ENCODE results near the gene LYZL1. TPM values are rescaled to one million over a fixed set of nuclear protein-coding genes. Genes with fewer than 3 reads are reported as not detected.

Gene LYZL1
- total and polyA plus RNA-seq, 2 experiments from 2014 or later = not detected

- no peak overlapping the region for H3K27ac ChIP-seq
- H3K79me2 ChIP-seq (ENCODE audit: insufficient read depth) = no peaks in the 10 kb centered on the region
- no peak overlapping the region for H3K4me2 ChIP-seq (ENCODE audit: unreplicated experiment)
- no peaks in the 10 kb centered on the region for H3K4me1 ChIP-seq (ENCODE audit: insufficient read depth)
- no peak for DNase-seq
- no peak overlapping the region for H3K4me3 ChIP-seq
- no peaks in the 10 kb centered on the region for H4K20me1 ChIP-seq (ENCODE audit: insufficient read depth)
- no peak overlapping the region for H2AFZ ChIP-seq
- no peak overlapping the region for H3K9ac ChIP-seq
- in situ Hi-C loops (cut with MboI) = no loop called here
- WGBS, 2 experiments (ENCODE audit: low coverage in 1 of 2, low lambda C conversion rate in 2 of 2, missing lambda C conversion rate in 2 of 2) = 44 to 45% methylated on average over 8 of the region's 8 CpGs
- no peak for TF ChIP-seq EZH2phosphoT487 (IDR thresholded peaks at IDR 0.05; ENCODE audit: insufficient read depth, low read depth)
- no peak for TF ChIP-seq EZH2 (IDR thresholded peaks at IDR 0.05; ENCODE audit: insufficient read depth, poor library complexity, severe bottlenecking)
- peaks cover 32% of the 10 kb centered on the region for H3K27me3 ChIP-seq (replicated peaks; ENCODE audit: insufficient read depth)
- H3F3A ChIP-seq (ENCODE audit: insufficient read depth) = no peaks in the 10 kb centered on the region
- H3K36me3 ChIP-seq (ENCODE audit: low read depth) = no peaks in the 10 kb centered on the region
- H3K9me2 ChIP-seq (ENCODE audit: insufficient read depth) = no peaks in the 10 kb centered on the region
- H3K9me3 ChIP-seq (ENCODE audit: low read depth) = no peaks in the 10 kb centered on the region
Observed at GRCh38 chr10:29263506-29263905, 25.4 kb upstream of the LYZL1 start.

DNA sequence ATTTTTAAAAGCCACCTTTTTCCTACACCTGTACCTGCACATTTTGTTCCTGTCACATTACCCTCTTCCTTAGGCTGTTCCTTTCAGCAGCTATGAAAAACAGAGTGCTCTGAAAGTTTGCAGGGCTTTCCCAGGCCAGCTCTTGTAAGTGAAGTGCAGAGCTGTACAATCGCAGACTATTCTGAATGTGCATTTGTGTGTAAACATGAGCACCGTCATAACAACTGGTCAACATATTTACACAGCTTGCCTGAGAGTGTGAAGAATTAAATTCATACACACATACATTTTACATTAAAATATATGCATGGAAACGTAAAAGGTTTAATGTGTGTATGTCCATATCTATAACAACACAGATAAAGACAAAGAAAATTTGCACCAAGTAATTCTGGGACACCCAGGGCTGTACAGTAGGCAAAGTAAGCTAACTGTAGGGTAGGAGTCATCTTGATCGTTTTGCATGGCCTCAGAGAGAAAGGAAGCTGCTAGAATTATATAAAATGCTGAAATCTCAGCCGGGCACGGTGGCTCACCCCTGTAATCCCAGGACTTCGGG, 23.6 kb upstream of the LYZL1 start:
- Histone ChIP-seq H3K4me1 (ENCODE audit: insufficient read depth) (no peaks in the 10 kb centered on the region), H3K4me2 (ENCODE audit: unreplicated experiment) (no peak overlapping the region), H3K36me3 (ENCODE audit: low read depth) (no peaks in the 10 kb centered on the region), H2AFZ (no peak overlapping the region), H3K27ac (no peak overlapping the region), H3K9ac (no peak overlapping the region), H3K9me3 (ENCODE audit: low read depth) (no peaks in the 10 kb centered on the region), H3K79me2 (ENCODE audit: insufficient read depth) (no peaks in the 10 kb centered on the region), H4K20me1 (ENCODE audit: insufficient read depth) (no peaks in the 10 kb centered on the region), H3K9me2 (ENCODE audit: insufficient read depth) (no peaks in the 10 kb centered on the region), H3K4me3 (no peak overlapping the region), H3K27me3 (replicated peaks; ENCODE audit: insufficient read depth) (peaks cover 23% of the 10 kb centered on the region), H3F3A (ENCODE audit: insufficient read depth) (no peaks in the 10 kb centered on the region)
- 31 to 46% methylated on average over 7 of the region's 7 CpGs for WGBS, 2 experiments (ENCODE audit: low coverage in 1 of 2, low lambda C conversion rate in 2 of 2, missing lambda C conversion rate in 2 of 2)
- no peak for DNase-seq
- in situ Hi-C loops (cut with MboI) = no loop called here
- TF ChIP-seq EZH2phosphoT487 (IDR thresholded peaks at IDR 0.05; ENCODE audit: insufficient read depth, low read depth) (no peak), EZH2 (IDR thresholded peaks at IDR 0.05; ENCODE audit: insufficient read depth, poor library complexity, severe bottlenecking) (no peak)

GRCh38 chr10:29266641-29267040, 22.2 kb upstream of the LYZL1 start:
- H2AFZ ChIP-seq = no peak overlapping the region
- H3K4me2 ChIP-seq (ENCODE audit: unreplicated experiment) = no peak overlapping the region
- H3K36me3 ChIP-seq (ENCODE audit: low read depth) = no peaks in the 10 kb centered on the region
- no peaks in the 10 kb centered on the region for H3K4me1 ChIP-seq (ENCODE audit: insufficient read depth)
- no peak overlapping the region for H3K27ac ChIP-seq
- no peaks in the 10 kb centered on the region for H3K9me3 ChIP-seq (ENCODE audit: low read depth)
- TF ChIP-seq EZH2 (IDR thresholded peaks at IDR 0.05; ENCODE audit: insufficient read depth, poor library complexity, severe bottlenecking) (no peak), EZH2phosphoT487 (IDR thresholded peaks at IDR 0.05; ENCODE audit: insufficient read depth, low read depth) (no peak)
- H3K4me3 ChIP-seq = no peak overlapping the region
- no peaks in the 10 kb centered on the region for H3F3A ChIP-seq (ENCODE audit: insufficient read depth)
- WGBS, 2 experiments (ENCODE audit: low coverage in 1 of 2, low lambda C conversion rate in 2 of 2, missing lambda C conversion rate in 2 of 2) = 1 to 3% methylated on average over 8 of the region's 8 CpGs
- H3K9me2 ChIP-seq (ENCODE audit: insufficient read depth) = no peaks in the 10 kb centered on the region
- H4K20me1 ChIP-seq (ENCODE audit: insufficient read depth) = no peaks in the 10 kb centered on the region
- DNase-seq = peak; percentile 37
- in situ Hi-C loops (cut with MboI) = no loop called here
- no peaks in the 10 kb centered on the region for H3K79me2 ChIP-seq (ENCODE audit: insufficient read depth)
- no peak overlapping the region for H3K9ac ChIP-seq
- peaks cover 19% of the 10 kb centered on the region for H3K27me3 ChIP-seq (replicated peaks; ENCODE audit: insufficient read depth)

DNA sequence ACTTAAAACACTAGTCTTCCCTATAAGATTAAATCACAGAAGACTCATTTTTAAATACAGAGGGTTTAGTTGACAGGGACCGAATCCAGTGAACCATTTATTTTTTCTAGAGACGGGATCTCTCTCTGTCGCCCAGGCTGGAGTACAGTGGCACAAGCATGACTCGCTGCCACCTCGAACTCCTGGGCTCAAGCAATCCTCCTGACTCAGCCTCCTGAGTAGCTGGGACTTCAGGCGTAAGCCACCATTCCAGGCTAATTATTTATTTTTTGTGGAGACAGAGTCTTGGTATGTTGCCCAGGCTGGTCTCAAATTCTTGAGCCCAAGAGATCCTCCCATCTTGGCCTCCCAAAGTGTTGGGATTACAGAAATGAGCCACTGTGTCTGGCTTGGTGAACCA, 20.9 kb upstream of the LYZL1 start:
- H3K27me3 ChIP-seq (replicated peaks; ENCODE audit: insufficient read depth) = peaks cover 5% of the 10 kb centered on the region; the same call in 1 of the 2 replicates
- TF ChIP-seq EZH2 (IDR thresholded peaks at IDR 0.05; ENCODE audit: insufficient read depth, poor library complexity, severe bottlenecking) = no peak
- TF ChIP-seq EZH2phosphoT487 (IDR thresholded peaks at IDR 0.05; ENCODE audit: insufficient read depth, low read depth) = no peak
- no peaks in the 10 kb centered on the region for H3K9me3 ChIP-seq (ENCODE audit: low read depth)
- no peak overlapping the region for H2AFZ ChIP-seq
- no peaks in the 10 kb centered on the region for H3K4me1 ChIP-seq (ENCODE audit: insufficient read depth)
- H3K4me2 ChIP-seq (ENCODE audit: unreplicated experiment) = no peak overlapping the region
- no peaks in the 10 kb centered on the region for H3K36me3 ChIP-seq (ENCODE audit: low read depth)
- no peaks in the 10 kb centered on the region for H3K9me2 ChIP-seq (ENCODE audit: insufficient read depth)
- no peaks in the 10 kb centered on the region for H4K20me1 ChIP-seq (ENCODE audit: insufficient read depth)
- no peaks in the 10 kb centered on the region for H3F3A ChIP-seq (ENCODE audit: insufficient read depth)
- H3K9ac ChIP-seq = no peak overlapping the region
- DNase-seq = no peak
- H3K27ac ChIP-seq = no peak overlapping the region
- 61 to 68% methylated on average over 6 of the region's 6 CpGs for WGBS, 2 experiments (ENCODE audit: low coverage in 1 of 2, low lambda C conversion rate in 2 of 2, missing lambda C conversion rate in 2 of 2)
- no peaks in the 10 kb centered on the region for H3K79me2 ChIP-seq (ENCODE audit: insufficient read depth)
- in situ Hi-C loops (cut with MboI) = no loop called here
- no peak overlapping the region for H3K4me3 ChIP-seq

- no peak for DNase-seq
- Histone ChIP-seq H2AFZ (no peak overlapping the region), H3K27me3 (replicated peaks; ENCODE audit: insufficient read depth) (no peaks in the 10 kb centered on the region; the same call in 1 of the 2 replicates), H3F3A (ENCODE audit: insufficient read depth) (no peaks in the 10 kb centered on the region), H3K9me3 (ENCODE audit: low read depth) (no peaks in the 10 kb centered on the region), H3K4me3 (no peak overlapping the region), H3K27ac (no peak overlapping the region), H3K36me3 (ENCODE audit: low read depth) (no peaks in the 10 kb centered on the region), H3K4me1 (ENCODE audit: insufficient read depth) (no peaks in the 10 kb centered on the region), H3K79me2 (ENCODE audit: insufficient read depth) (no peaks in the 10 kb centered on the region), H3K4me2 (ENCODE audit: unreplicated experiment) (no peak overlapping the region), H3K9me2 (ENCODE audit: insufficient read depth) (no peaks in the 10 kb centered on the region), H4K20me1 (ENCODE audit: insufficient read depth) (no peaks in the 10 kb centered on the region), H3K9ac (no peak overlapping the region)
- TF ChIP-seq EZH2 (IDR thresholded peaks at IDR 0.05; ENCODE audit: insufficient read depth, poor library complexity, severe bottlenecking) (no peak), EZH2phosphoT487 (IDR thresholded peaks at IDR 0.05; ENCODE audit: insufficient read depth, low read depth) (no peak)
- in situ Hi-C loops (cut with MboI) = no loop called here
- 50% methylated on average over 8 of the region's 8 CpGs for WGBS, 2 experiments (ENCODE audit: low coverage in 1 of 2, low lambda C conversion rate in 2 of 2, missing lambda C conversion rate in 2 of 2)
Observed at GRCh38 chr10:29269486-29269885, 19.4 kb upstream of the LYZL1 start.
